Thyroid gland (tissue), 4 donors: ENCODE measurements around the gene PGLYRP2.

Source experiments
- CTCF ChIP-seq, 6 experiments: fragments of 200-600 bp in 3 of 6; fragments of 450-650 bp in 3 of 6; sonication (generic) in 3 of 6; IDR thresholded peaks; one replicate each; pipeline ENCODE4 v1.5.1; 2016 to 2019; ENCODE audit warnings: antibody characterized with exemption in 6 of 6, mild to moderate bottlenecking in 2 of 6, inconsistent platforms in 1 of 6, moderate library complexity in 1 of 6
- POLR2A ChIP-seq, 2 donors: fragments of 450-650 bp; IDR thresholded peaks; one replicate each; pipeline ENCODE4 v1.6.1; 2017; ENCODE audit warnings: antibody characterized with exemption in 2 of 2, mild to moderate bottlenecking in 2 of 2, moderate library complexity in 1 of 2

- TF ChIP-seq CTCF (IDR thresholded peaks at IDR 0.05) (no peak), POLR2A (IDR thresholded peaks at IDR 0.05) (no peak)
Observed at GRCh38 chr19:15476325-15476724, 3.0 kb downstream of the PGLYRP2 start.
